HL-60/S4 treated with phorbol 12-myristate 13-acetate at 8.2 ng/mL for 4 days and 3 days (cell line): Measurements from ENCODE around the gene XAGE2.

ENCODE experiments used
- in situ Hi-C: fragments of 300-500 bp; cut with MboI; formaldehyde crosslinking; loops from 2 replicates; pipeline ENCODE4 v1.15.0; 2022; ENCODE audit warnings: low sequenced_read_pairs

XAGE2 gene

DNA sequence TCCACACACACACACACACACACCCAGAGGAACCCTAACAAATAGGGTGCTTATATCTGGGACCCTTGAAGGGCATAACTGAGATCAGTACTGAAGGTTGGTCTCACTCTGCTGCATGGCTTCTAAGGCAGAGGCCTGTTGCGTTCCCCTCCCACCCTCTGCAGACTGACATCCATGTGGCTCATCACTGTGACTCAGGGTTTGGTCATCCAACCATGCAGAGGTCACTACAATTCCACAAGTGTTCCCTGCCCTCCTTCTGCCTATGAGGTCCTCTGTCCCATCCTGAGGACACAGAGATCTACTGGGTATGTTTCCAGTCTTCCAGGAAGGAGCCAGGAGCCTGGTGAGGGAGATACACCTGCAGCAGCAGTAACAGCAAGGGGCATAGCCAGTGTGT is 55.8 kb downstream of the XAGE2 start:
- in situ Hi-C loops, result no loop called here
